Hindlimb muscle (tissue), 1 donor: ENCODE measurements around the gene GAB2. TPM values are rescaled to one million over a fixed set of nuclear protein-coding genes. Genes with fewer than 3 reads are reported as not detected.

ENCODE experiments used
- DNase-seq: peaks from one replicate; pipeline ENCODE4 v3.0.0-alpha.2; 2013
- polyA plus RNA-seq: library from polyadenylated mRNA; unstranded; fragments of 120-200 nt; gene quantifications from one replicate; pipeline ENCODE4 v1.2.1, GENCODE V29; 2013; ENCODE audit not compliant: insufficient read length

Gene GAB2
- polyA plus RNA-seq, 1 donor = 15.1 TPM

DNA sequence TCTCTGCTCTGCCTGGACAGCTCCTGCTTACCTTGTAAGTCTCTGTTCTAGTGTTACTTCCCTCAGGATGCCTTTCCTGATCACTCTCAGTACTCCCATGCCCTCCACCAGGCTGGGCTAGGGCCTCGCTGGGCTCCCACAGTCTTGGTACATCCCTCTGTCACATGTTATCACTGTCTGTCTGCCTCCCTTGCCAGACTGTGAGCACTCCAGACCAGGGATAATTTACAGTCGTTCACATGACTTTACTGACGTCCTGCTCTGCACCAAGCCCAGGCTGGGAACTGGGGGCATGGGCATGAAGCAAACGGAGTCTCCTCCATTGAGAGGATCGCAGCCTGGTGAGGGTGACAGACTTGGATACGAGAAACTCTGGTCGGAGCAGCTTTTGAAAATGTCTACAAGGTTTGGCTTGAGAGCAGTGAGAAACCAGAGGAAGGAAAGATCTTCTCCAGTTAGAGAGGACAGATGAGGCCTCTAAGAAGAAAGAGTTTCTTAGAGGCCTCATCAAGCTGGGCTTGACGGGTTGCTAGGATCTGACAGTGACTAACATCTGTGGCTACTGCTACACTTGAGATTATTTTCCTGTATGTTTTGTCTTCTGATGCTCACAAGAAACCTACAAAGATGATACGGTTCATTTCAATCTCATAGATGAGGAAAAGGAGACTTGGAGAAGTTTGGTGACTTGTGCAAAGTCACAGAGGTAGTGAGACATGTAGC lies 216.4 kb downstream of the GAB2 start:
- DNase-seq = no peak

DNA sequence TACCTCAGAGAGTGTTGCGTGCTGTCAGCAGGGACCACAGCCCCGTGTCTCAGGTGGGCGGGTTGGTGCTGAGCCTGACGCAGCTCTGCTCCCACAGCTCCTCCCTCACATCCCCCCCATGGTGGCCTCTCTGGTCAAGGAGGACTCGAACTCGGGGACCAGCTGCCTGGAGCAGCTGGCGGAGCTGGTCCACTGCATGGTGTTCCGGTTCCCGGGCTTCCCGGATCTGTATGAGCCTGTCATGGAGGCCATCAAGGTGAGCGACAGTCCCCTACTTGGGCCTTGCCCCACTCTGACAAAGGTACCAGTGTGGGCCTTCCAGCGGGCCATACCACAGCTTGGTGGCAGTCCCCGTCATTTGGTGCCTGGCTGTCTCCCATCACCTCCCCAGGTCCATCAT lies 217.1 kb downstream of the GAB2 start:
- DNase-seq = no peak

DNA sequence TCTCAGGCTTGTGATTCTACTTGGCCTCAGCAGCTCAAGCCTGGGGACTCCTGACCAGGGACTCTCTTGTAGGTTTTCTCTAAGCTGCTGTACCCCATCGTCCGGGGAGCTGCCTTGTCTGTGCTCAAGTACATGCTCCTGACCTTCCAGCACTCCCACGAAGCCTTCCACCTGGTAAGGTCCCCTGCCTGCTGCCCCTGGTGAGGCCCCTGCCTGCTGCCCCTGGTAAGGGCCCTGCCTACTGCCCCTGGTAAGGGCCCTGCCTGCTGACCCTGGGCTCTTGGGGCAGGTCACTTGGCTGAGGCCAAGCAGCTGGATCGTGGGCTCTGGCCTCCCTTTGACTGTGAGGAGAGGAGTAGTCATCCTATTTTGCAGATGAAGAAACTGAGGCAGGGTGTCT lies 217.6 kb downstream of the GAB2 start:
- no peak for DNase-seq

DNA sequence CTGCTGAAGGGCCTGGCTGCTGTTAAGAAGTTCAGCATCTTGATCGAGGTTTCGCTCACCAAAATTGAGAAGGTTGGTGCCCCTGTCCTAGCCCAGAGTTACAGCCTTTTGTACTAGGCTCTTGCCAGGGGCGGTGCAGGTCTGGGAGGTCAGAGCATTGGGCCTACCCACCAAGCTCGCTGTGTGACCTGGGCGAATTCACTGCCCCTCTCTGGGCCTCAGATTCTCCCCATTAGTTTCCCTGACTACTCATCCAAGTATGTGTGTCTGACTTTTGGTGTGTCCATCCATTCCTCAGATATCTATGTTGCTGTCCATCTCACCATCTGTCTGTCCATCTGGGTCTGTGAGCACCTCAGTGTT lies 218.0 kb downstream of the GAB2 start:
- no peak for DNase-seq

DNA sequence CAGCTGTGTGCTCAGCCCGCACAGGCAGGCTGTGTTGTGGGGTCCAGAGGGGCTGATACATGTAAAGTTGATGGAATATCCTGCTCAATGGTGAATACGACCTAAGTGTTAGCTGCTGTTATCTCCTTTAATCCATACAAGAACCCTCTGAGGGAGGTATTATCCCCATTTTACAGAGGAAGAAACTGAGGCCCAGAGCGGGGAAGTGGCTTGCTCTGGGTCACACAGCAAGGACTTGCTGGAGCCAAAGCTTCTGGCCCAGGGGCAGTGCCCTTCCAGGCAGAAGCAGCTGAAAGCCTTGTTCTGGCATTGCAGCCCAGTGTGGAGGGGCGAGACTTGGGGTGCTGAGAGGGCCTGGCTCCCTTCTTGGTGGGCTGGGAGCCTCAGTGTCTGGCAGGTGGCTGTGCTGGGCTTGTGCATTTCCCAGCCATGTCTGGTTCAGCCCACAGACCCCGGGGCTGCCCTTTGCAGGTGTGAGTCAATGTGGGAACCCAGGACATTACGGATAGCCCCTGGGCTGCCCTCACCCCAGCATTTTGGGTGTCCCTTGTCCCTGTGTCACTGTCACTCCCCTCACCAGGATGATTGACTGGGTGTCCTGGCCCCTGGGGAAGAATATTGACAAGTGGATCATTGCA lies 218.5 kb downstream of the GAB2 start:
- DNase-seq = no peak

DNA sequence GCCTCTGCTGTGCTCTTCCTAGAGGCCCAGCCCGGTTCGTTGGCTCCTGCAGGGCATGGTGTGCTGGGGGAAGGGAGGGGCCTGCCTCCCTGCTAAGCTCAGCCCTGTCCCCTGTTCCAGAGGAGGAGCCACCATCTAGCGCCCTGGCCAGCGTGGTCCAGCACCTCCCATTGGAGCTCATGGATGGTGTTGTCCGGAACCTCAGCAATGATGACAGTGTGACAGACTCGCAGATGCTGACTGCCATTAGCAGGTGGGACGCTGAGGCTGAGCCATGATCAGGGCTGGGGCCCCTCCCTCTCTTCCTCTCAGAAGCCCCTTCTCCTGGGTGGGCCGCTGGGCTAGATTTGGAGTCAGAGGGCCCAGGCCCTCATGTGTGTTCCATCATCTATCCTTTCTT lies 219.8 kb downstream of the GAB2 start:
- DNase-seq = no peak

DNA sequence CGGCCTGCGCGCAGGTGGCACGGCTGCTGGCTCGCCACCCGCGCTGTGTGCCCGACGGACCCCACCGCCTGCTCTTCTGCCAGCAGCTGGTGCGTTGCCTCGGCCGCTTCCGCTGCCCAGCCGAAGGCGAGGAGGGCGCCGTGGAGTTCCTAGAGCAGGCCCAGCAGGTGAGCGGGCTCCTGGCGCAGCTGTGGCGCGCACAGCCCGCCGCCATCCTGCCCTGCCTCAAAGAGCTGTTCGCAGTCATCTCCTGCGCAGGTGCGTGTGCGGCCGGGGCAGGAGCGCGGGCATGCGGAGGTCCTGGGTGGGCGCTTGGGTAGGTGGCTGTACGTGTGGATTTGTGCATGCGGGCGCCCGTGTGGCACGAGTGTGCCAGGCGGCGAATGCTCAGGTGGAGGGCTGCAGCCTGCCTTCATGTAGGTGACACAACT lies 220.9 kb downstream of the GAB2 start:
- DNase-seq = no peak

DNA sequence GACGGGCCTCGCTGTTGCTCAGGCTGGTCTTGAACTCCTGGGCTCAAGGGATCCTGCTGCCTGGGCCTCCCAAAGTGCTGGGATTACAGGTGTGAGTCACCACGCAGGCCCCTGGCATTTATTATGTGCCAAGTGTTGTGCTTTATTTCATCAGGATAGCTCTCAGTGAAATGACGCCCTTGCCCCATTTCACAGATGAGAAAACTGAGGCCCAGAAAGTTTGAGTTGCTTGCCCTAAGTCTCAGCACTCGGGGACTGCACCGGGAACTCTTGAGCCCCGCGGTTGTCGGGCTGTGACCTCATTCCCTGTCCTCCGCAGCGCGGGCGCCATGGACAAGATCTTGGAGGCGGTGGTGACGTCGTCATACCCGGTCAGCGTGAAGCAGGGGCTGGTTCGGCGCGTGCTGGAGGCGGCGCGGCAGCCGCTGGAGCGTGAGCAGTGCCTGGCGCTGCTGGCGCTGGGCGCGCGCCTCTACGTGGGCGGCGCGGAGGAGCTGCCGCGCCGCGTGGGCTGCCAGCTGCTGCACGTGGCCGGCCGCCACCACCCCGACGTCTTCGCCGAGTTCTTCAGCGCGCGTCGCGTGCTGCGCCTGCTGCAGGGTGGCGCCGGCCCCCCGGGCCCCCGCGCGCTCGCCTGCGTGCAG lies 221.6 kb downstream of the GAB2 start:
- no peak for DNase-seq

DNA sequence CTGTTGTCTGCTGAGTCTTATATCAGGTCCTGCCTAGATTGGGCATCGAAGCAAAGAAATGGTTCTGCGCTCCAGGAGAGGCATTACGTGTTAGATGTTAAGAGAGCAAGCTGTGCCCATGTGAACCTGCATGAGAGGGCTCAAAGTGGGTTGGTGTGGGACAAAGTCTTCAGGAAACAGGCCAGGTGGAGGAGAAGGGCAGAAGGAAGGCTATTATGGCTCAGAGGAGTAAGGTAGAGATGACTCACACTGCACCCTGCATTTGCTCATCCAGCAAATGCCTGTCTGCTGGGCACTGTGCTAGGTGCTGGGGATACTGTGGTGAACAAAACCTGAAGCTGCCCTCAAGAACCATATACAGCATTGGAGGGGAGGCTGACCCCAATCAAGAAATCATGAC lies 223.1 kb downstream of the GAB2 start:
- no peak for DNase-seq

DNA sequence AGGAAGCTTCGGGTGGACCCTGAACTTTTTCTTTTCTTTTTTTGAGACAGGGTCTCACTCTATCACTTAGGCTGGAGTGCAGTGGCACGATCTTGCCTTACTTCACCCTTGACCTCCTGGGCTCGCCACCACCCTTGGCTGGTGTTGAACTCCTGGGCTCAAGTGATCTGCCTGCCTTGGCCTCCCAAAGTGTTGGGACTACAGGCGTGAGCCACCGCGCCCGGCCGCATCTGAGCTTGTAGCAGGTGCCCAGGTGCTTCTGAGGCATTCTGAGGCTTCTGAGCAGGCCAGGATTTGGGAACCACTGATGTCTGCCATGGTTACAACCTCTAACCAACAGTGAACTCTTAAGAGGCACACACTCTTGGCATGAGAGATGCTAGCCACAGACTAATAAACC lies 223.8 kb downstream of the GAB2 start:
- DNase-seq = no peak

DNA sequence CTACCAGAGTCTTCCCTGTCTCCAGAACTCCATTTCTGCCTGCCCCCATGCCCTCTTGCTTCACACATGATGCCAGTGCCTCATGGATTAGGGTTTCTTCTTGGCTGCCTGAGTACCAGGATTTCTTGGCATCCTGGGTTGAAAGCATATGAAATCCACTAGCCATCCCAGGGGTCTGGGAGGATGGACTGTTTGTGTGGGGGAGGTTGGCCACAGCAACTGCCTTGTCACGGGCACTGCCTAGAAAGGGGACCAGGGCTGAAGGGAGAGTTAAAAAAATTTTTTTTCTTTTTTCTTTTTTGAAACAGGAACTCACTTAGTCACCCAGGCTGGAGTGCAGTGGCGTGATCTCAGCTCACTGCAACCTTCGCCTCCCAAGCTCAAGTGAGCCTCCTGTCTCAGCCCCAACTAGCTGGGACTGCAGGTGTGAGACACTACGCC lies 224.7 kb downstream of the GAB2 start:
- DNase-seq = no peak

DNA sequence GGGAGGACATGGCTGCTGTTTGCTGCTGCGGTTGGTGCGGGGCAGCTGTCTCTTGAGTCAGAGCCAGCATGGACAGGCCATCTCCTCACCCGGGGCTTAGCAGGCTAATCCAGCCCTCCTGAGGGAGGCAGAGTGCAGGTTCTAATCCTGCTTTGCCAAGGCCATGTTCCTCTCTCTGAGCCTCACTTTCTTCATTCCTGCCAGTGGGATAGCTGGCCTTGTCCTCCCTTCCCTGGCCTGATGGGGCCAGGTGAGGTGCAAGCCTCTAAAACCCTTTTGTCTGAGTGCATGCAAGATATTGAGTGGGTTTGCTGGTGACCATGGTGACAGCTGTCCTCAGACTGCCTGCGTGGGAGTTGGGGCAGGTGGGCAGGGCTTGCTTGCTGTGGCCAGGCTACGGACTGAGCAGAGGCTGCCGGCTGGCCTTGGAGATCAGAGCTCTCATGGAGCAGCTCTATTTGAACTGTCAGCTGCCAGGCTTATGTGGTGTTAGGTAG lies 225.3 kb downstream of the GAB2 start:
- DNase-seq = no peak

DNA sequence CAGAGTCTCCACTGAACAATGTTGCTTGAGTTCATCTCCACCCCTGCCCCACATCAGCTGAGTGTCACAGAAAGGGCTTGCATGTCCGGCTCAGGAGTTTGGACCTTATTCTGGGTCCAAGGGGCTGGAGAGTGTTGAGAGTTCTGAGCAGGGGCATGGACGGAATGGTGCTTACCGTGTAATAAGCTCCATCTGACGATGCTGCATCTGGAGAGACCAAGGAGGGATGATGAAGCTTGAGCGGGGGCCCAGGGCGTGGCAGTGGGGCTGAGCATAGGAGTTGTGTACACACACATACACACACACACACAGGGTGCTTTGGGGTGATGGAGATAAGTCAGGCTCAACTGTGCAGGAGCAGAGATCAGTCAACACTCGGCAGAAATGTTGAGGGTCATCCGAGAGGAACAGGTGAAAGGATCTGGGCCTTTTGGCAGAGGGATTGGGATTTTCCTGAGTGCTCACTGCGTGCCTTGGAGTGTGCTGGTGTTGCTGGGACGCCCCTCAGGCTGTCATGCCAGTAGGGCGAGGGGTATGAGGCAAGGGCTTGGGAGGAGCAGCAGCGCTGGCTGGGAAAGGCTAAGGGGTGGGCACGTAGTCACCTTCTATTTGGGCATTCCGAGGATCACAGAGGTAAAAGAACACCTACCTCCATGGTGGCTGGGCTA lies 226.6 kb downstream of the GAB2 start:
- no peak for DNase-seq

DNA sequence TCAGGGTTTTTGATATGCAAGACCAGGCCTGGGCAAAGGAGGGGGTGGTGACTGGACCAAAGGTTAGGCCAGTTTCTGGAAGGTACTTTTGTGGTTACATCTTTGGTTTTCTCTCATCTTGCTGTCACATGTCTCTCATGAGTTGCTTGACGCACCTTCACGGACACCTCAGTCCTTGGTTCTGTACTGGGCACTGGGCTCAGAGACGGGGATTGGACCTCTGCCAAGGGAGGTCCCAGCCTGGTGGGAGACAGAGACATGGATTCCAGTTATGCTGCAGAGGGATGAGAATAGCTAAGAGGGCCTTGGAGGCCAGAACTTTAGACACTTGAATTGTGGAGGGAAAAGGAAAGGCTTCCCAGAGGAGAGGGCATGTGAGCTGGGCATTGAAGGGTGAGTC lies 227.2 kb downstream of the GAB2 start:
- DNase-seq = no peak

DNA sequence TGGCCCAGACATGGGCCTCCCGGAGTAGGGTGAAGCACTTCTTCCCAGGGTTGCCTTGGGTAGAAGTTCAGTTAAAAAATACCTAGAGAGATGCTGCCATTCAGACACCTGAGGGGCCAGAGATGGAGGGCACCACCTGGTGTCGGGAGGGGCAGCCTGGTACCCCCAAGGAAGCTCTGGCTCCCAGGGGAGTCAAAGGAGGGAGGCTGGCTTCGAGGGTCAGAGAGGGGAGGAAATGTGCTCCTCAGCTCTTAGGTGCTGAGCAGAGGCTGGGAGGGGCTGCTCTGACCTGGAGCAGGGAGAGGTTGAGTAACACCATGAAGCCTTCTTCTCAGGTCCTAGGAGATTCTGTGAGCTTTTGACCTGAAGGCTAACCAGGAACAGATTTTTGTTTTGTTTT lies 227.8 kb downstream of the GAB2 start:
- DNase-seq = no peak

DNA sequence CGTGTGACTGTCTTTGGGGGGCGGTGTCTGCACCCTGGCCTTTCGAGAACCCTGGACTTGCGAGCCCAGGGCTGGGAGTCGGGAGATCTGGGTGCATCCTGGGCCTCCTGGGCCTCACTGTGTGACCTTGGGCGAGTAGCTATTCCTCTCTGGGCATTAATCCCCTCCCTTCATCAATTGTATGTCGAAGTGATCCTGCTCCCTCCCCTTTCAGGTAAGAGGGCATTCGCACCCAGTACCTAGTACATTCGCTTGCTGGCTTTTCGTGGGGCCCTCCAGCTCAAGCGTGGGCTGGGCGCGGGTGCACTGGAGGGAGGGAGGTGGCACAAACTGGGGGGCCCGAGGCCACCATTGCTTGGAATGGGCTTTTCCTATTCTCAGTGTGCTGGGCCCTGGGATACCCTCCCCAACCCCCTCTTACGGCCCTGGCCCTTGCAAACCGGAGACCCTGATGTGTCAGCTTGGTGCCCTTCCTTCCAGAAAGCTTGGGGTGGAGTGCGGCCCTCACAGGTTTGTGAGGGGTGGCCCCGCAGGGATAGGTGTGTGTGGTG lies 228.4 kb downstream of the GAB2 start:
- DNase-seq = no peak

DNA sequence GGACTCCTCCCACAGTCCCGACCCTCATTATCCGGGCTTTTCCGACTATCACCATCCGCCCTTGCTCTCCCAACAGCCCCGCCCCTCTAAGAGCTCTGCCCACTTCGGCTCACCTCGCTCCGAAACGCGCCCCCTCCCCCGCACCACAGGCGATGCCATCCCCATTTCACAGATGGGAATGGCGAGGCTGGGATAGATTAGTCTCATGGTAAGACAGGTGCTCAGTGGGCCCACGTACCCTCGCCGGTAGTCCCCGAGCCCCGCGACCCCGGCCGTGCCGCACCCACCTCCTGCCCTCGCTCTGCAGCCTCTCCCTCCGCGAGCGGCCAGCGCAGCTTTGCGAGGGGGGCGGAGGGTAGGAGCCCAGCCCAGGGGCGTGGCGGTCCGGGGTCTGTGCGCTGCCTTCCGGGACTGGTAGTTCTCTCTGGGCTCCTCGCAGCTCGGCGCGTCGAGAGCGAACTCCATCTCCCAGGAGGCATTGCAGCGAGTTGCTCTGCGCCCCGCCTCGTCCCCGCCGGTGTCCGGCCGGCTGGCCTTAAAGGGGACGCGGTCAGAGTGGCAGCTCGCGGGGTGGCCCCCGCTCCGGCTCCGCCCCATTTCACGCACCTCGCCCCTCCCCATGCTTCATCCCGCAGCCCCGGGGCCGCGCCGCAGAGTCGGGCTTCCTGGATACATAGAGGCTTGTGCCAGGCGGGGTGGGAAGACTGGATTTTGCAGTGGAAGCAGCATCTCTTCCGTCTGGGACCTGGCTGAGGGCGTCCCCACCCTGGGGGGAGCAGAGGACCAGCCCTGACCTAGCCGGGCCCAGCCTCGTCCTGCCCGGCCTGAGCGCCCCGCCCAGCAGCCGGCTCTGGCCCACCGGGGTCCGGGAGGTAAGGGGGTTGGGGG lies 229.1 kb downstream of the GAB2 start, which contains the start of the genes KCTD21 and USP35:
Gene KCTD21 (minus strand): TSS at position 341 of the 888 bp plus-strand sequence. CDS start 14,072 bp downstream, outside the sequence.
Gene USP35 (plus strand): TSS at position 634 of the 888 bp plus-strand sequence. CDS start 7,327 bp downstream, outside the sequence.
- DNase-seq = peak; percentile 98

DNA sequence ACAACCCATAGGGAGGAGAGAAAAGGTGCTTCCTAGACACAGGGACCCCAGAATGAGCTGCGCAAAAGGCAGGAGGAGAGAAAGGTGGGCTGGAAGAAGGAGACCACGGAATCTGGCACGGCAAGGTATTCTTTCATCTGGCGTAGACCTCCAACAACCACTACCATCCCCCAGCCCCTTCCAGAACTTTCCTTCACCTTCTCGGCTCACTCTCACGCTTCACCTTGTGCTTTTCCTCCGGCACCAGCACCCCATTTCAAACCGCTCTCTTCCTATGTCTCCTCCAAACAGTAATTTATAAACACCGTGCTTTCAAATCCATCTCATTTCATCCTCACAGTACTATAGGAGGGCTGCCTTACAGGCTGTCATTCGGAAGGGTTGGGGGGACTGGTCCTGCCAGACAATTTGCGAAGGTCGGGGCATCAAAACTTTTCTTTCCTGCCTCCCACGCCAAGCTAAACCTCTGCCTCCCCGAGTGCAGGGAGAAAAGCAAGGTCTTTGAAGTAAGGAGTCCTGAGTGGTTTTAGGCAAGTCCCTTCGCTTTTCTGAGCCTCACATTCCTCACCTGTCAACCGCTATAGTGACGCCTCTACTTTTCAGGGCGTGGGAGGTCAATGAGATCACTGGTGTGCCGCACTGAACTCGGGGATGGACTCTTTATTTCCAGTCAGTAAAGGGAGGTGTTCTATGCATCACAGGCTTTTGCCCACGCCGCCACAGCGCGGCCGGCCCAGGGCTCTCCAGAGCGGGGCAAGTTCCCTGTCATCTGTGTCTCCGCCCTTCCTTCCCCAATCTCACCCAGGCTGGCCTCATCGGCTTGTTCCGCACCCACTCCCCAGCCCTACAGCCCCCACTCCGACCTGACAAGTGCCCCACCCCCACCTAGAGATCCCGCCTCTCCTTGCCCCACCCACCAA lies 230.0 kb downstream of the GAB2 start:
- DNase-seq = no peak

DNA sequence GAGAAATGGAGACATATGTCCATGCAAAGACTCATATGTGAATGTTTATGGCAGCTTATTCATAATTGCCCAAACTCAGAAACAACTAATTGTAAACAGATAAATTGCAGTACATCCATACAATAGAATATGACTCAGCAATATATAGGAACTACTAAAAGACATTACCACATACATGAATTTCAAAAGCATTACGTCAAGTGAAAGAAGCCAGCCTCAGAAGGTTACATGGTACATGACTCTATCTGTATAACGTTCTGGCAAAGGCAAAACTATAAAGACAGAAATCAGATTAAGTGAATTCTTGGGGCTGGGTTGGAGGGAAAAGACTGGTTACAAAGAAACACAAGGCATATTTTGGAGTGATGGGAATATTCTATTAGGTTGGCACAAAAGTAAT lies 236.4 kb downstream of the GAB2 start:
- DNase-seq = no peak

DNA sequence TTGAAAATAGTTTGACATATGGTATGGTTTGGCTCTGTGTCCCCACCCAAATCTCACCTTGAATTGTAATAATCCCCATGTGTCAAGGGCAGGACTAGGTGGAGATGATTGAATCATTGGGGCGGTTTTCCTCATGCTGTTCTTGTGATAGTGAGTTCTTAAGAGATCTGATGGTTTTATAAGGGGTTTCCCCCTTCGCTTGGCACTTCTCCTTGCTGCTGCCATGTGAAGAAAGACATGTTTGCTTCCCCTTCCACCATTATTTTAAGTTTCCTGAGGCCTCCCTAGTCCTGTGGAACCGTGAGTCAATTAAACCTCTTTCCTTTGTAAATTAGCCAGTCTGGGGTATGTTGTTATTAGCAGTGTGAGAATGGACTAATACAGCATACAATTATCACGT lies 236.9 kb downstream of the GAB2 start:
- DNase-seq = no peak
